Activated T-cell treated with anti-CD3 and anti-CD28 coated beads for 4 hours (primary cell): ENCODE data around the gene SEC14L5.
"Not testable (repeated sequence)": the region's sequence is repeated elsewhere in the genome, so short reads cannot be mapped to it uniquely, and the experiment has no call there.

Experiments used
- DNase-seq: peaks from one replicate; pipeline ENCODE4 v3.0.0-alpha.2; 2020

SEC14L5 gene

GRCh38 chr16:5042574-5043171 is 84.5 kb downstream of the SEC14L5 start:
- no peak for DNase-seq

GRCh38 chr16:5044011-5044540 is 85.9 kb downstream of the SEC14L5 start:
- no peak for DNase-seq

- not testable (repeated sequence) for DNase-seq
Measured at GRCh38 chr16:5044581-5044980, 86.5 kb downstream of the SEC14L5 start.

- DNase-seq, result no peak
Measured at GRCh38 chr16:5045499-5046115, 87.5 kb downstream of the SEC14L5 start.

GRCh38 chr16:5046914-5047313 is 88.8 kb downstream of the SEC14L5 start:
- no peak for DNase-seq

GRCh38 chr16:5054876-5055865 is 97.0 kb downstream of the SEC14L5 start:
- no peak for DNase-seq

- peak; percentile 32 for DNase-seq
Measured at GRCh38 chr16:5056352-5056751, 98.2 kb downstream of the SEC14L5 start.

GRCh38 chr16:5058476-5058875 is 100.3 kb downstream of the SEC14L5 start:
- DNase-seq, result no peak

- DNase-seq, result no peak
Measured at GRCh38 chr16:5059386-5060072, 101.4 kb downstream of the SEC14L5 start.

GRCh38 chr16:5060073-5060641 is 102.0 kb downstream of the SEC14L5 start:
- DNase-seq, result no peak

- DNase-seq, result no peak
Measured at GRCh38 chr16:5062051-5062450, 103.9 kb downstream of the SEC14L5 start.

GRCh38 chr16:5062790-5063765 is 104.9 kb downstream of the SEC14L5 start:
- no peak for DNase-seq

GRCh38 chr16:5064915-5065314 is 106.8 kb downstream of the SEC14L5 start:
- no peak for DNase-seq

- no peak for DNase-seq
Measured at GRCh38 chr16:5065326-5065725, 107.2 kb downstream of the SEC14L5 start.

- no peak for DNase-seq
Measured at GRCh38 chr16:5065813-5066212, 107.7 kb downstream of the SEC14L5 start, which contains the start of gene C16orf89. Gene C16orf89 (minus strand): TSS chr16:5065956. CDS start chr16:5065908, 48 bp downstream.

- DNase-seq, result no peak
Measured at GRCh38 chr16:5066511-5066910, 108.4 kb downstream of the SEC14L5 start.
